OCI-LY7 (cell line): Measurements from ENCODE around the gene KDM3A. TPM values are rescaled to one million over a fixed set of nuclear protein-coding genes. Genes with fewer than 3 reads are reported as not detected.

Source experiments
- BruUV-seq: library from RNA; stranded (reverse); fragments of 400-500 nt; replicated peaks from 2 replicates; lab custom pipeline; 2021; lab: Mats Ljungman, UMichigan
- CTCF ChIA-PET: fragments of 300-600 bp; sonication (Branson Sonifier 250); formaldehyde crosslinking; loops from one replicate; lab custom pipeline; 2022; ENCODE audit warnings: antibody characterized with exemption; ENCODE audit not compliant: unreplicated experiment; lab: Charles Lee
- POLR2A ChIA-PET: fragments of 300-600 bp; sonication (Branson Sonifier 250); formaldehyde crosslinking; loops from one replicate; lab custom pipeline; 2022; ENCODE audit warnings: antibody characterized with exemption; lab: Charles Lee
- DNase-seq: peaks from one replicate; pipeline ENCODE4 v3.0.0-alpha.2; 2015; ENCODE audit warnings: low spot score
- H2AFZ ChIP-seq: fragments of 200-600 bp; sonication (generic), shearing (Covaris generic); 2 replicates; pipeline ENCODE4 v1.6.1; 2014; ENCODE audit warnings: mild to moderate bottlenecking, antibody characterized with exemption, low read length, moderate library complexity
- H3K27ac ChIP-seq: fragments of 200-600 bp; sonication (generic); 2 replicates; pipeline ENCODE4 v1.5.1; 2014; ENCODE audit warnings: mixed run types, low read depth, mild to moderate bottlenecking, moderate library complexity, low read length, inconsistent platforms; ENCODE audit not compliant: poor library complexity, severe bottlenecking
- H3K36me3 ChIP-seq: fragments of 200-600 bp; sonication (generic); 2 replicates; pipeline ENCODE4 v1.6.1; 2014; ENCODE audit warnings: mild to moderate bottlenecking, antibody characterized with exemption, low read length, moderate library complexity, mixed read lengths; ENCODE audit not compliant: insufficient read depth
- H3K4me1 ChIP-seq: fragments of 200-600 bp; sonication (generic); 2 replicates; pipeline ENCODE4 v1.5.1; 2014; ENCODE audit warnings: mild to moderate bottlenecking, low read length; ENCODE audit not compliant: insufficient read depth, poor library complexity, severe bottlenecking
- H3K4me2 ChIP-seq: fragments of 200-600 bp; sonication (generic); 2 replicates; pipeline ENCODE4 v1.6.1; 2014; ENCODE audit warnings: mild to moderate bottlenecking, low read length
- H3K4me3 ChIP-seq: fragments of 200-600 bp; sonication (generic); 2 replicates; pipeline ENCODE4 v1.5.1; 2014; ENCODE audit warnings: mild to moderate bottlenecking, low read depth, low read length; ENCODE audit not compliant: poor library complexity, severe bottlenecking
- H3K79me2 ChIP-seq: fragments of 200-600 bp; sonication (generic); 2 replicates; pipeline ENCODE4 v1.6.1; 2016; ENCODE audit warnings: low read depth, mild to moderate bottlenecking, low read length, moderate library complexity, mixed read lengths; ENCODE audit not compliant: insufficient read depth
- H3K9me2 ChIP-seq: fragments of 200-600 bp; sonication (generic); 2 replicates; pipeline ENCODE4 v1.6.1; 2016; ENCODE audit warnings: mild to moderate bottlenecking, low read length, mixed read lengths; ENCODE audit not compliant: insufficient read depth
- H3K9me3 ChIP-seq: fragments of 200-600 bp; sonication (generic); 2 replicates; pipeline ENCODE4 v1.6.1; 2014; ENCODE audit warnings: mild to moderate bottlenecking, mixed run types, low read length, mixed read lengths
- H4K20me1 ChIP-seq: fragments of 200-600 bp; sonication (generic); 2 replicates; pipeline ENCODE4 v1.6.1; 2014; ENCODE audit warnings: mild to moderate bottlenecking, antibody characterized with exemption, low read length, moderate library complexity, mixed read lengths; ENCODE audit not compliant: insufficient read depth
- CTCF ChIP-seq: fragments of 200-600 bp; sonication (generic); conservative IDR thresholded peaks from 2 replicates; pipeline ENCODE4 v1.5.1; 2014; ENCODE audit warnings: mild to moderate bottlenecking, antibody characterized with exemption, low read length, moderate library complexity, mixed read lengths
- EZH2phosphoT487 ChIP-seq: fragments of 200-600 bp; sonication (generic); IDR thresholded peaks from 2 replicates; pipeline ENCODE4 v1.6.1; 2018; ENCODE audit warnings: low read depth, borderline replicate concordance, mild to moderate bottlenecking, mixed run types, antibody characterized with exemption, low read length, moderate library complexity, mixed read lengths
- intact Hi-C: fragments of 100-400 bp; cut with micrococcal nuclease; formaldehyde crosslinking; loops from one replicate; pipeline ENCODE4 v1.10.0; 2022; ENCODE audit not compliant: unreplicated experiment
- total RNA-seq, 2 experiments: library from RNA; depleted of rRNA in 1 of 2; stranded (reverse); fragments of >200 nt in 1 of 2; shearing (Covaris generic) in 1 of 2; gene quantifications; 2 replicates each; pipeline ENCODE4 v1.2.3, GENCODE V29; 2014 to 2022

The KDM3A gene
- total RNA-seq, 2 experiments from 2014 or later = 14.5 to 55.7 TPM

- no TSS peak for BruUV-seq
- Histone ChIP-seq H3K9me2 (no peaks in the 10 kb centered on the region), H3K27ac (no peak overlapping the region), H4K20me1 (no peaks in the 10 kb centered on the region), H3K4me1 (no peaks in the 10 kb centered on the region), H3K36me3 (peaks cover 11% of the 10 kb centered on the region; the same call in 1 of the 2 replicates), H2AFZ (no peak overlapping the region), H3K4me3 (no peak overlapping the region), H3K79me2 (no peaks in the 10 kb centered on the region), H3K9me3 (peaks cover 15% of the 10 kb centered on the region; the same call in 1 of the 2 replicates), H3K4me2 (no peak overlapping the region)
- intact Hi-C loops = loop anchor here (10.0 kb wide), 1 partner anchor 63 kb away; no protein-coding TSS in a partner anchor
- TF ChIP-seq EZH2phosphoT487 (no peak), CTCF (no peak)
- no peak for DNase-seq
- ChIA-PET POLR2A (no interaction called here), CTCF (no interaction called here)
Measured at GRCh38 chr2:86521922-86522321, 80.8 kb downstream of the KDM3A start.

GRCh38 chr2:86522711-86523110 is 81.5 kb downstream of the KDM3A start:
- H2AFZ ChIP-seq = no peak overlapping the region
- BruUV-seq = no TSS peak
- peaks cover 15% of the 10 kb centered on the region; the same call in 1 of the 2 replicates for H3K9me3 ChIP-seq
- H3K9me2 ChIP-seq = no peaks in the 10 kb centered on the region
- no peak overlapping the region for H3K4me3 ChIP-seq
- no peak overlapping the region for H3K4me2 ChIP-seq
- H3K79me2 ChIP-seq = no peaks in the 10 kb centered on the region
- no peaks in the 10 kb centered on the region for H4K20me1 ChIP-seq
- DNase-seq = no peak
- TF ChIP-seq EZH2phosphoT487 (no peak), CTCF (no peak)
- intact Hi-C loops = loop anchor here (10.0 kb wide), 1 partner anchor 62 kb away; no protein-coding TSS in a partner anchor
- POLR2A ChIA-PET = no interaction called here
- CTCF ChIA-PET = interaction anchor here (0.5 kb wide), 1 partner anchor 61 kb away, joined by 4 read pairs; no protein-coding TSS in a partner anchor
- H3K36me3 ChIP-seq = peaks cover 11% of the 10 kb centered on the region; the same call in 1 of the 2 replicates
- H3K4me1 ChIP-seq = no peaks in the 10 kb centered on the region
- H3K27ac ChIP-seq = no peak overlapping the region

GRCh38 chr2:86523491-86523890 is 82.3 kb downstream of the KDM3A start:
- Histone ChIP-seq H3K79me2 (no peaks in the 10 kb centered on the region), H3K9me2 (no peaks in the 10 kb centered on the region), H3K4me2 (no peak overlapping the region), H2AFZ (no peak overlapping the region), H3K27ac (no peak overlapping the region), H3K4me3 (no peak overlapping the region), H3K9me3 (peaks cover 15% of the 10 kb centered on the region; the same call in 1 of the 2 replicates), H3K4me1 (no peaks in the 10 kb centered on the region), H3K36me3 (peaks cover 11% of the 10 kb centered on the region; the same call in 1 of the 2 replicates), H4K20me1 (no peaks in the 10 kb centered on the region)
- intact Hi-C loops = loop anchor here (10.0 kb wide), 1 partner anchor 61 kb away; no protein-coding TSS in a partner anchor
- CTCF ChIA-PET = no interaction called here
- TF ChIP-seq EZH2phosphoT487 (no peak), CTCF (no peak)
- DNase-seq = no peak
- no TSS peak for BruUV-seq
- POLR2A ChIA-PET = no interaction called here
